ENCODE results near the gene PIWIL1. TPM values are rescaled to one million over a fixed set of nuclear protein-coding genes. Genes with fewer than 3 reads are reported as not detected.

PIWIL1 gene
- total RNA-seq, 1 donor from 2014 or later, result not detected

DNA sequence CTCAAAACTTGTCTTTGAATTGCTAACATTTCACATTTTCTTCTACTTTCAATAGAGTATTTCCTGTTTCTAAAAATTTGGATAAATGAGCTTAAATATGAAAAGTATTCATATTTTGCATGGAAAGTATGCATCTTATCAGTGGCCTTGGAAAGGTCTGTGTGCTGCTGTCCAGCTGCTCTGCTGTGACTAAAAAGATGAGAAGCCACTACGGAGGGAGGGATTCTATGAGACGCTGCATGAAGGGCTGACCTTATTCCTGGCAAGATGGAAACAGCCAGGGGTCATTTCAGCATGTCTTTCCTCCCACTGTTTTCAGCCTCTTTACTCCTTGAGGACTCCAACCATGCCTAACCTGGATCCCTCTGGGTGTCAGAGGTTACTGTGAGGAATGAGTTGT lies 13.0 kb downstream of the PIWIL1 start:
- H3K27ac Mint-ChIP-seq (ENCODE audit: unreplicated experiment), result no peak overlapping the region
- peaks cover 2% of the 10 kb centered on the region for H3K27me3 Mint-ChIP-seq (ENCODE audit: unreplicated experiment)
- no peaks in the 10 kb centered on the region for H3K4me1 Mint-ChIP-seq (ENCODE audit: unreplicated experiment)
- peaks cover 34% of the 10 kb centered on the region for H3K9me3 Mint-ChIP-seq (ENCODE audit: unreplicated experiment)
- peaks cover 14% of the 10 kb centered on the region for H3K36me3 Mint-ChIP-seq (ENCODE audit: low read depth, unreplicated experiment)
- DNase-seq (ENCODE audit: low spot score), result no peak
- TF ChIP-seq, protein P1, sequence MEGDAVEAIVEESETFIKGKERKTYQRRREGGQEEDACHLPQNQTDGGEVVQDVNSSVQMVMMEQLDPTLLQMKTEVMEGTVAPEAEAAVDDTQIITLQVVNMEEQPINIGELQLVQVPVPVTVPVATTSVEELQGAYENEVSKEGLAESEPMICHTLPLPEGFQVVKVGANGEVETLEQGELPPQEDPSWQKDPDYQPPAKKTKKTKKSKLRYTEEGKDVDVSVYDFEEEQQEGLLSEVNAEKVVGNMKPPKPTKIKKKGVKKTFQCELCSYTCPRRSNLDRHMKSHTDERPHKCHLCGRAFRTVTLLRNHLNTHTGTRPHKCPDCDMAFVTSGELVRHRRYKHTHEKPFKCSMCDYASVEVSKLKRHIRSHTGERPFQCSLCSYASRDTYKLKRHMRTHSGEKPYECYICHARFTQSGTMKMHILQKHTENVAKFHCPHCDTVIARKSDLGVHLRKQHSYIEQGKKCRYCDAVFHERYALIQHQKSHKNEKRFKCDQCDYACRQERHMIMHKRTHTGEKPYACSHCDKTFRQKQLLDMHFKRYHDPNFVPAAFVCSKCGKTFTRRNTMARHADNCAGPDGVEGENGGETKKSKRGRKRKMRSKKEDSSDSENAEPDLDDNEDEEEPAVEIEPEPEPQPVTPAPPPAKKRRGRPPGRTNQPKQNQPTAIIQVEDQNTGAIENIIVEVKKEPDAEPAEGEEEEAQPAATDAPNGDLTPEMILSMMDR (IDR thresholded peaks at IDR 0.05; ENCODE audit: unreplicated experiment), result no peak
- no peak overlapping the region for H3K4me3 Mint-ChIP-seq (ENCODE audit: unreplicated experiment)

DNA sequence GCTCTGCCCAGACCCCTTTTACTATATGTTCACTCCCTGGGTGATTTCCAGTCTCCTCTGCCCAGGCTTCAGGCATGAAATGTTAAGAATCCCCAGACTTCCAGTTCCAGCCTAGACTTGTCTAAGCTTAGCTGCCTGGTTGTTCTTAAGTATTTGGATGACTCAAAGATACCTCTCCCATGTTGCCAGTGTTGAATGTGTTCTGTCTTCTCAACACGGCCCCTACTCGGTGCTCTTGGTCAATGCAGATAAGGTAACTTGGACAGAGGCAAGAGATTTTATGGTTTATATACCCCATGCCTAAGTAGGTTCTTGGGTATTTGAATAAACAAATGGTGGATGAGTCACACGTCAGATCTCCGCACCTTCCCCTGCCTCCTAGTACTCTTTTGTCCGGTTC lies 13.6 kb downstream of the PIWIL1 start:
- Mint-ChIP-seq H3K27me3 (ENCODE audit: unreplicated experiment) (peaks cover 2% of the 10 kb centered on the region), H3K9me3 (ENCODE audit: unreplicated experiment) (peaks cover 34% of the 10 kb centered on the region), H3K4me1 (ENCODE audit: unreplicated experiment) (no peaks in the 10 kb centered on the region), H3K4me3 (ENCODE audit: unreplicated experiment) (no peak overlapping the region), H3K27ac (ENCODE audit: unreplicated experiment) (no peak overlapping the region), H3K36me3 (ENCODE audit: low read depth, unreplicated experiment) (peaks cover 14% of the 10 kb centered on the region)
- DNase-seq (ENCODE audit: low spot score), result no peak
- TF ChIP-seq, protein P1 (IDR thresholded peaks at IDR 0.05; ENCODE audit: unreplicated experiment), result no peak

DNA sequence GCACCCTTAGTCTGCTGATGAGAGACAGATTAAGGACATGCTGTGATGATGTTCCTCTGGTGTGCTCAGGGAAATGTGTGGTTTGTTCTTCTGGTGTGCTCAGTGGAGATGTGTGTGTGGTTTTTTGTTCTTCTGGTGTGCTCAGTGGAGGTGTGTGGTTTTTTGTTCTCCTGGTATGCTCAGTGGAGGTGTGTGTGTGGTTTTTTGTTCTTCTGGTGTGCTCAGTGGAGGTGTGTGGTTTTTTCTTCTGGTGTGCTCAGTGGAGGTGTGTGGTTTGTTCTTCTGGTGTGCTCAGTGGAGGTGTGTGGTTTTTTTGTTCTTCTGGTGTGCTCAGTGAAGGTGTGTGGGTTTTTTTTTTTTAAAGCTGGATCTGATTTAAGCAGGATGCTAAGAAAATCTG lies 15.4 kb downstream of the PIWIL1 start:
- Mint-ChIP-seq H3K9me3 (ENCODE audit: unreplicated experiment) (peaks cover 30% of the 10 kb centered on the region), H3K36me3 (ENCODE audit: low read depth, unreplicated experiment) (peaks cover 14% of the 10 kb centered on the region), H3K4me3 (ENCODE audit: unreplicated experiment) (no peak overlapping the region), H3K4me1 (ENCODE audit: unreplicated experiment) (no peaks in the 10 kb centered on the region), H3K27ac (ENCODE audit: unreplicated experiment) (no peak overlapping the region), H3K27me3 (ENCODE audit: unreplicated experiment) (peaks cover 2% of the 10 kb centered on the region)
- TF ChIP-seq, protein P1 (IDR thresholded peaks at IDR 0.05; ENCODE audit: unreplicated experiment), result no peak
- no peak for DNase-seq (ENCODE audit: low spot score)

DNA sequence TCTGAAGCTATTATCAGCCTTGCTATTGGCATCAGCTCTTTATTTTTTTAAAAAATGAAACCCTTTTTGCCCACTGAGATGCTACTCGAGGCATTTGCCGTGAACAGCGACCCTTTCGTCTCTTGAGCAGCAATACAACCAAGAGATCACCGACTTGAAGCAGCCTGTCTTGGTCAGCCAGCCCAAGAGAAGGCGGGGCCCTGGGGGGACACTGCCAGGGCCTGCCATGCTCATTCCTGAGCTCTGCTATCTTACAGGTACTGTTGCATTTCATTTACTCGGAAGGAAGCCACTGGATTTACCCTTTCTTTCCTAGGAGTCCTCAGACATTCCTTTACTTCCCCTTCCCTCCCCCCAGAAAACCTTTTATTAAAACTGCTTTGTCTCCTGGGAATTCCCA lies 16.7 kb downstream of the PIWIL1 start:
- H3K36me3 Mint-ChIP-seq (ENCODE audit: low read depth, unreplicated experiment), result peaks cover 14% of the 10 kb centered on the region
- TF ChIP-seq, protein P1 (IDR thresholded peaks at IDR 0.05; ENCODE audit: unreplicated experiment), result no peak
- H3K27me3 Mint-ChIP-seq (ENCODE audit: unreplicated experiment), result peaks cover 2% of the 10 kb centered on the region
- no peak overlapping the region for H3K27ac Mint-ChIP-seq (ENCODE audit: unreplicated experiment)
- peaks cover 38% of the 10 kb centered on the region for H3K9me3 Mint-ChIP-seq (ENCODE audit: unreplicated experiment)
- H3K4me3 Mint-ChIP-seq (ENCODE audit: unreplicated experiment), result no peak overlapping the region
- no peaks in the 10 kb centered on the region for H3K4me1 Mint-ChIP-seq (ENCODE audit: unreplicated experiment)
- DNase-seq (ENCODE audit: low spot score), result no peak

DNA sequence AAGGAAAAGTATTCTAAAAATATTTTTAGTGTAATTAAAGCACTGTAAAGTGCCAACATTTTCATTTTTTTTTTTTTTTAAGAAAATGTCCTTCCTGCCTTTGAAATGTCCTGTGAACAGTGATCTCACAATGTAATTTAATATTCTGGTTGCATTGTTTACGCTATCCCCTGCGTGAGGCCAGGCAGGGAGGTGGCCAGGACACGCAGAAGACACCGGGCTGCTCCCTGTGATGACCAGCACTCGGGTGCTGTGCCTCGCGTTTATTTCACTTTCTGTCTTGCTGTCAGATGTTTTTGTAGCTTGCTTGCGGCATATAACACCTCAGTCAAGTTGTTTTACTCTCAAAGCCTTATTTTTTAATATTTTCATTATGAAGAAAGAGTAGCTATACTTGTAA lies 18.5 kb downstream of the PIWIL1 start:
- no peak for DNase-seq (ENCODE audit: low spot score)
- H3K36me3 Mint-ChIP-seq (ENCODE audit: low read depth, unreplicated experiment), result peaks cover 14% of the 10 kb centered on the region
- TF ChIP-seq, protein P1 (IDR thresholded peaks at IDR 0.05; ENCODE audit: unreplicated experiment), result no peak
- peaks cover 2% of the 10 kb centered on the region for H3K27me3 Mint-ChIP-seq (ENCODE audit: unreplicated experiment)
- no peak overlapping the region for H3K4me3 Mint-ChIP-seq (ENCODE audit: unreplicated experiment)
- no peak overlapping the region for H3K27ac Mint-ChIP-seq (ENCODE audit: unreplicated experiment)
- peaks cover 41% of the 10 kb centered on the region for H3K9me3 Mint-ChIP-seq (ENCODE audit: unreplicated experiment)
- no peaks in the 10 kb centered on the region for H3K4me1 Mint-ChIP-seq (ENCODE audit: unreplicated experiment)

Measured in endothelial cell (in vitro differentiated cells).